ENCODE measurements around the gene DMXL1.
"Not testable (repeated sequence)": the region's sequence is repeated elsewhere in the genome, so short reads cannot be mapped to it uniquely, and the experiment has no call there.

- not testable (repeated sequence) for TF ChIP-seq CTCF (IDR thresholded peaks at IDR 0.05); REST (IDR thresholded peaks at IDR 0.05; ENCODE audit: low read depth, low read length); RCOR1 (IDR thresholded peaks at IDR 0.05; ENCODE audit: low read length)
Measured at GRCh38 chr5:119185512-119185911, 114.6 kb downstream of the DMXL1 start.
